ENCODE results near the gene LRP6.

DNA sequence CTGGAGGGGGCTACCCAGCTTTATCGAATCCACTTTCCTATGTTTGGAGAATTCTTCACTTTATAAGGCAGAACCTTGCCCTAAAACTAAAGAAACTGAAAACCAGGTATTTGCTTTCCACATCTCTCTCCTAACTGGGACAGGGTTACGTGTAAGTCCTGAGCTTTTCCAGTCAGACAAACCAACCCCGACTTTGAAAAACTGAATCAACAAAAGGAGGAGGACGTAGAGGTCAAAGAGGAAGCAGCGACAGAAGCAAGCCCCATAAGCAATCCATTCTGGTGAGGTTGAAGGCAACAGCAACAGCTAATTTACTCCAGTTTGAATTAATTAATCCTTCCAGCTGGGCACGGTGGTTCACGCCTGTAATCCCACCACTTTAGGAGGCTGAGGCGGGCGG is 47.2 kb downstream of the LRP6 start:
- TF ChIP-seq, protein P1, sequence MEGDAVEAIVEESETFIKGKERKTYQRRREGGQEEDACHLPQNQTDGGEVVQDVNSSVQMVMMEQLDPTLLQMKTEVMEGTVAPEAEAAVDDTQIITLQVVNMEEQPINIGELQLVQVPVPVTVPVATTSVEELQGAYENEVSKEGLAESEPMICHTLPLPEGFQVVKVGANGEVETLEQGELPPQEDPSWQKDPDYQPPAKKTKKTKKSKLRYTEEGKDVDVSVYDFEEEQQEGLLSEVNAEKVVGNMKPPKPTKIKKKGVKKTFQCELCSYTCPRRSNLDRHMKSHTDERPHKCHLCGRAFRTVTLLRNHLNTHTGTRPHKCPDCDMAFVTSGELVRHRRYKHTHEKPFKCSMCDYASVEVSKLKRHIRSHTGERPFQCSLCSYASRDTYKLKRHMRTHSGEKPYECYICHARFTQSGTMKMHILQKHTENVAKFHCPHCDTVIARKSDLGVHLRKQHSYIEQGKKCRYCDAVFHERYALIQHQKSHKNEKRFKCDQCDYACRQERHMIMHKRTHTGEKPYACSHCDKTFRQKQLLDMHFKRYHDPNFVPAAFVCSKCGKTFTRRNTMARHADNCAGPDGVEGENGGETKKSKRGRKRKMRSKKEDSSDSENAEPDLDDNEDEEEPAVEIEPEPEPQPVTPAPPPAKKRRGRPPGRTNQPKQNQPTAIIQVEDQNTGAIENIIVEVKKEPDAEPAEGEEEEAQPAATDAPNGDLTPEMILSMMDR (IDR thresholded peaks at IDR 0.05 in 4 of 5, conservative IDR thresholded peaks at IDR 0.05 in 1 of 5) = no peak
- TF ChIP-seq POLR2A (IDR thresholded peaks at IDR 0.05) = no peak
